Measurements from ENCODE around the gene TMPRSS5. TPM values are rescaled to one million over a fixed set of nuclear protein-coding genes. Genes with fewer than 3 reads are reported as not detected.

Gene TMPRSS5
- polyA plus RNA-seq, 1 donor (not counting 4 experiments of a cell fraction or from before 2014, with no cell fraction given), result 0.04 TPM

- no peak overlapping the region for H3K9ac ChIP-seq (ENCODE audit: control insufficient read depth, extremely low read depth, insufficient read depth, low read length)
- peak overlapping the region; percentile 59 for H3K4me2 ChIP-seq (ENCODE audit: control insufficient read depth, extremely low read depth, insufficient read depth, low read depth, low read length)
These were observed 41.8 kb downstream of the TMPRSS5 start for GRCh38 chr11:113664069-113664980.

GRCh38 chr11:113663567-113663966 is 42.5 kb downstream of the TMPRSS5 start:
- no peak for TF ChIP-seq EZH2 (IDR thresholded peaks at IDR 0.05; ENCODE audit: low read length)
- no peak for TF ChIP-seq CTCF (optimal IDR thresholded peaks at IDR 0.05 in 1 of 3, IDR thresholded peaks at IDR 0.05 in 1 of 3, conservative IDR thresholded peaks at IDR 0.05 in 1 of 3; ENCODE audit: extremely low read depth in 1 of 3, insufficient read depth in 2 of 3, low read length in 3 of 3)
- Histone ChIP-seq H2AFZ (ENCODE audit: control insufficient read depth, low read length) (no peak overlapping the region), H3K27ac (ENCODE audit: control insufficient read depth, insufficient read depth, low read length) (peak overlapping the region; percentile 59), H3K4me2 (ENCODE audit: control insufficient read depth, extremely low read depth, insufficient read depth, low read depth, low read length) (peak overlapping the region; percentile 59), H3K4me1 (ENCODE audit: control insufficient read depth, extremely low read depth, insufficient read depth, low read length) (peaks cover 20% of the 10 kb centered on the region), H4K20me1 (ENCODE audit: control insufficient read depth, extremely low read depth, insufficient read depth, low read length) (no peaks in the 10 kb centered on the region), H3K36me3 (ENCODE audit: control insufficient read depth in 2 of 2, extremely low read depth in 1 of 2, insufficient read depth in 2 of 2, low read length in 2 of 2) (no peaks in the 10 kb centered on the region), H3K4me3 (ENCODE audit: control insufficient read depth in 2 of 3, extremely low read depth in 1 of 3, insufficient read depth in 2 of 3, low read depth in 1 of 3, low read length in 3 of 3) (no peak overlapping the region), H3K27me3 (ENCODE audit: control insufficient read depth, extremely low read depth, insufficient read depth, low read length) (no peaks in the 10 kb centered on the region), H3K79me2 (ENCODE audit: control insufficient read depth, insufficient read depth, low read length) (no peaks in the 10 kb centered on the region), H3K9me1 (ENCODE audit: control insufficient read depth, extremely low read depth, insufficient read depth, low read length) (no peaks in the 10 kb centered on the region), H3K9me3 (ENCODE audit: control insufficient read depth, low read depth, low read length) (peaks cover 2% of the 10 kb centered on the region), H3K9ac (ENCODE audit: control insufficient read depth, extremely low read depth, insufficient read depth, low read length) (no peak overlapping the region)
- dilution Hi-C loops (cut with MboI; ENCODE audit: extremely low pct_ligation_motif_present, low sequenced_read_pairs), result no loop called here
- DNase-seq (ENCODE audit: low read depth, low spot score) (peak; percentile 46), FAIRE-seq (no peak)

More at GRCh38 chr11:113664069-113664980, 41.8 kb downstream of the TMPRSS5 start:
- Histone ChIP-seq H3K9me3 (ENCODE audit: control insufficient read depth, low read depth, low read length) (peaks cover 2% of the 10 kb centered on the region), H4K20me1 (ENCODE audit: control insufficient read depth, extremely low read depth, insufficient read depth, low read length) (no peaks in the 10 kb centered on the region), H3K4me3 (ENCODE audit: control insufficient read depth in 2 of 3, extremely low read depth in 1 of 3, insufficient read depth in 2 of 3, low read depth in 1 of 3, low read length in 3 of 3) (no peak overlapping the region), H3K36me3 (ENCODE audit: control insufficient read depth in 2 of 2, extremely low read depth in 1 of 2, insufficient read depth in 2 of 2, low read length in 2 of 2) (no peaks in the 10 kb centered on the region), H3K79me2 (ENCODE audit: control insufficient read depth, insufficient read depth, low read length) (no peaks in the 10 kb centered on the region), H3K27me3 (ENCODE audit: control insufficient read depth, extremely low read depth, insufficient read depth, low read length) (no peaks in the 10 kb centered on the region), H3K27ac (ENCODE audit: control insufficient read depth, insufficient read depth, low read length) (peak overlapping the region; percentile 59), H2AFZ (ENCODE audit: control insufficient read depth, low read length) (peak overlapping the region; percentile 51), H3K4me1 (ENCODE audit: control insufficient read depth, extremely low read depth, insufficient read depth, low read length) (peaks cover 20% of the 10 kb centered on the region), H3K9me1 (ENCODE audit: control insufficient read depth, extremely low read depth, insufficient read depth, low read length) (no peaks in the 10 kb centered on the region)
- dilution Hi-C loops (cut with MboI; ENCODE audit: extremely low pct_ligation_motif_present, low sequenced_read_pairs), result no loop called here
- FAIRE-seq (peak; percentile 81), DNase-seq (ENCODE audit: low read depth, low spot score) (peak; percentile 83)
- TF ChIP-seq CTCF (optimal IDR thresholded peaks at IDR 0.05 in 1 of 3, IDR thresholded peaks at IDR 0.05 in 1 of 3, conservative IDR thresholded peaks at IDR 0.05 in 1 of 3; ENCODE audit: extremely low read depth in 1 of 3, insufficient read depth in 2 of 3, low read length in 3 of 3) (no peak), EZH2 (IDR thresholded peaks at IDR 0.05; ENCODE audit: low read length) (no peak)

Data from keratinocyte (primary cell).